Measurements from ENCODE around the gene ITSN2.

Gene ITSN2

GRCh38 chr2:24336811-24337210, 23.5 kb downstream of the ITSN2 start:
- DNase-seq (ENCODE audit: low read depth in 2 of 2) = no peak
- H3K4me3 ChIP-seq (replicated peaks in 1 of 2; ENCODE audit: low read depth in 2 of 2, low read length in 2 of 2) = no peak overlapping the region
- no peak for TF ChIP-seq CTCF (IDR thresholded peaks at IDR 0.05; ENCODE audit: low read depth, low read length)

- peak; percentile 30 to 56 for DNase-seq (ENCODE audit: low read depth in 2 of 2)
- no peak for TF ChIP-seq CTCF (IDR thresholded peaks at IDR 0.05; ENCODE audit: low read depth, low read length)
- H3K4me3 ChIP-seq (replicated peaks in 1 of 2; ENCODE audit: low read depth in 2 of 2, low read length in 2 of 2) = no peak overlapping the region
These were observed 26.1 kb downstream of the ITSN2 start for GRCh38 chr2:24334245-24334633.

- no peak overlapping the region for H3K4me3 ChIP-seq (replicated peaks in 1 of 2; ENCODE audit: low read depth in 2 of 2, low read length in 2 of 2)
- no peak for TF ChIP-seq CTCF (IDR thresholded peaks at IDR 0.05; ENCODE audit: low read depth, low read length)
- no peak for DNase-seq (ENCODE audit: low read depth in 2 of 2)
These were observed 27.4 kb downstream of the ITSN2 start for GRCh38 chr2:24332791-24333540.

GRCh38 chr2:24330161-24330560, 30.2 kb downstream of the ITSN2 start:
- H3K4me3 ChIP-seq (replicated peaks in 1 of 2; ENCODE audit: low read depth in 2 of 2, low read length in 2 of 2) = no peak overlapping the region
- no peak for DNase-seq (ENCODE audit: low read depth in 2 of 2)
- no peak for TF ChIP-seq CTCF (IDR thresholded peaks at IDR 0.05; ENCODE audit: low read depth, low read length)

- no peak for TF ChIP-seq CTCF (IDR thresholded peaks at IDR 0.05; ENCODE audit: low read depth, low read length)
- H3K4me3 ChIP-seq (replicated peaks in 1 of 2; ENCODE audit: low read depth in 2 of 2, low read length in 2 of 2) = no peak overlapping the region
- DNase-seq (ENCODE audit: low read depth in 2 of 2) = no peak
These were observed 30.6 kb downstream of the ITSN2 start for GRCh38 chr2:24329700-24330099.

- no peak overlapping the region for H3K4me3 ChIP-seq (replicated peaks in 1 of 2; ENCODE audit: low read depth in 2 of 2, low read length in 2 of 2)
- TF ChIP-seq CTCF (IDR thresholded peaks at IDR 0.05; ENCODE audit: low read depth, low read length) = no peak
- no peak for DNase-seq (ENCODE audit: low read depth in 2 of 2)
These were observed 32.3 kb downstream of the ITSN2 start for GRCh38 chr2:24328010-24328409.

GRCh38 chr2:24317491-24317920, 42.8 kb downstream of the ITSN2 start:
- no peak overlapping the region for H3K4me3 ChIP-seq (replicated peaks in 1 of 2; ENCODE audit: low read depth in 2 of 2, low read length in 2 of 2)
- DNase-seq (ENCODE audit: low read depth in 2 of 2) = peak in 1 of 2 donors; percentile 30
- no peak for TF ChIP-seq CTCF (IDR thresholded peaks at IDR 0.05; ENCODE audit: low read depth, low read length)
